ENCODE measurements around the gene DHX36. TPM values are rescaled to one million over a fixed set of nuclear protein-coding genes. Genes with fewer than 3 reads are reported as not detected.

Gene DHX36
- total RNA-seq, 2 donors from 2014 or later: 90.0 to 97.3 TPM

- peak overlapping the region; percentile 85 for H3K4me3 Mint-ChIP-seq
- H3K36me3 Mint-ChIP-seq (ENCODE audit: low read depth): peaks cover 6% of the 10 kb centered on the region
- no peaks in the 10 kb centered on the region for H3K27me3 Mint-ChIP-seq (ENCODE audit: insufficient read depth)
- TF ChIP-seq CTCF (conservative IDR thresholded peaks at IDR 0.05): no peak
- 95 to 100% methylated on average over 1 to 3 of the region's 3 CpGs for WGBS, 2 experiments (ENCODE audit: insufficient coverage in 1 of 2, insufficient read length in 1 of 2)
- Histone ChIP-seq H3K27ac (ENCODE audit: low read depth, low read length) (no peak overlapping the region), H3K36me3 (ENCODE audit: control insufficient read depth, insufficient read depth, low read length) (no peaks in the 10 kb centered on the region), H3K4me1 (ENCODE audit: control insufficient read depth, insufficient read depth, low read length) (peaks cover 17% of the 10 kb centered on the region), H3K27me3 (ENCODE audit: control insufficient read depth, insufficient read depth, low read length, poor library complexity, severe bottlenecking) (no peaks in the 10 kb centered on the region), H3K9ac (ENCODE audit: extremely low read depth, low read length, poor library complexity, severe bottlenecking) (peak overlapping the region; percentile 93), H3K4me3 (ENCODE audit: low read length) (peak overlapping the region; percentile 100), H3K9me3 (ENCODE audit: control insufficient read depth, low read length) (no peaks in the 10 kb centered on the region)
- H3K27ac Mint-ChIP-seq: peak overlapping the region; percentile 95
- no peak for DNase-seq
- no peaks in the 10 kb centered on the region for H3K9me3 Mint-ChIP-seq
- peaks cover 34% of the 10 kb centered on the region for H3K4me1 Mint-ChIP-seq
These were observed 632 bp upstream of the DHX36 start for GRCh38 chr3:154324919-154325318.

GRCh38 chr3:154316974-154317767 lies 7.1 kb downstream of the DHX36 start:
- peaks cover 30% of the 10 kb centered on the region for H3K36me3 Mint-ChIP-seq (ENCODE audit: low read depth)
- H3K9me3 Mint-ChIP-seq: no peaks in the 10 kb centered on the region
- Histone ChIP-seq H3K4me1 (ENCODE audit: control insufficient read depth, insufficient read depth, low read length) (peaks cover 5% of the 10 kb centered on the region), H3K4me3 (ENCODE audit: low read length) (no peak overlapping the region), H3K27ac (ENCODE audit: low read depth, low read length) (no peak overlapping the region), H3K27me3 (ENCODE audit: control insufficient read depth, insufficient read depth, low read length, poor library complexity, severe bottlenecking) (no peaks in the 10 kb centered on the region), H3K9ac (ENCODE audit: extremely low read depth, low read length, poor library complexity, severe bottlenecking) (no peak overlapping the region), H3K36me3 (ENCODE audit: control insufficient read depth, insufficient read depth, low read length) (peaks cover 41% of the 10 kb centered on the region), H3K9me3 (ENCODE audit: control insufficient read depth, low read length) (no peaks in the 10 kb centered on the region)
- DNase-seq: no peak
- WGBS, 2 experiments (ENCODE audit: insufficient coverage in 1 of 2, insufficient read length in 1 of 2): 87 to 92% methylated on average over 2 to 5 of the region's 5 CpGs
- no peaks in the 10 kb centered on the region for H3K27me3 Mint-ChIP-seq (ENCODE audit: insufficient read depth)
- peaks cover 23% of the 10 kb centered on the region for H3K4me1 Mint-ChIP-seq
- TF ChIP-seq CTCF (conservative IDR thresholded peaks at IDR 0.05): no peak
- H3K27ac Mint-ChIP-seq: peak overlapping the region; percentile 27
- H3K4me3 Mint-ChIP-seq: no peak overlapping the region

GRCh38 chr3:154314152-154314551 lies 10.1 kb downstream of the DHX36 start:
- no peak for DNase-seq

More at GRCh38 chr3:154314152-154314551, 10.1 kb downstream of the DHX36 start:
- peaks cover 59% of the 10 kb centered on the region for H3K36me3 ChIP-seq (ENCODE audit: control insufficient read depth, insufficient read depth, low read length)
- TF ChIP-seq CTCF (conservative IDR thresholded peaks at IDR 0.05): peak; percentile 55
- H3K27ac Mint-ChIP-seq: no peak overlapping the region
- no peaks in the 10 kb centered on the region for H3K4me1 ChIP-seq (ENCODE audit: control insufficient read depth, insufficient read depth, low read length)
- no peak overlapping the region for H3K9ac ChIP-seq (ENCODE audit: extremely low read depth, low read length, poor library complexity, severe bottlenecking)
- no peaks in the 10 kb centered on the region for H3K27me3 Mint-ChIP-seq (ENCODE audit: insufficient read depth)
- H3K27ac ChIP-seq (ENCODE audit: low read depth, low read length): no peak overlapping the region
- no peaks in the 10 kb centered on the region for H3K9me3 ChIP-seq (ENCODE audit: control insufficient read depth, low read length)
- H3K4me3 Mint-ChIP-seq: no peak overlapping the region
- no peak overlapping the region for H3K4me3 ChIP-seq (ENCODE audit: low read length)
- 97 to 100% methylated on average over 1 of the region's 1 CpG for WGBS, 2 experiments (ENCODE audit: insufficient coverage in 1 of 2, insufficient read length in 1 of 2)
- H3K27me3 ChIP-seq (ENCODE audit: control insufficient read depth, insufficient read depth, low read length, poor library complexity, severe bottlenecking): no peaks in the 10 kb centered on the region
- no peaks in the 10 kb centered on the region for H3K9me3 Mint-ChIP-seq
- H3K4me1 Mint-ChIP-seq: peaks cover 17% of the 10 kb centered on the region
- H3K36me3 Mint-ChIP-seq (ENCODE audit: low read depth): peaks cover 25% of the 10 kb centered on the region

Measured in endodermal cell (in vitro differentiated cells).